OCI-LY1 (cell line): Measurements from ENCODE around the gene KIF17.
A peak's percentile ranks its signal among the peaks of the same experiment; 100 is the strongest.

ENCODE experiments used
- H2AFZ ChIP-seq: fragments of 200-600 bp; sonication (generic), shearing (Covaris generic); 2 replicates; pipeline ENCODE4 v1.6.0; 2014; ENCODE audit warnings: antibody characterized with exemption, mild to moderate bottlenecking, low read length
- H3F3A ChIP-seq: fragments of 200-600 bp; sonication (generic), shearing (Covaris generic); 2 replicates; pipeline ENCODE4 v1.6.0; 2014; ENCODE audit warnings: mild to moderate bottlenecking, antibody characterized with exemption, low read length, moderate library complexity; ENCODE audit not compliant: insufficient read depth
- H3K27ac ChIP-seq: fragments of 200-600 bp; sonication (generic); 2 replicates; pipeline ENCODE4 v1.5.1; 2014; ENCODE audit warnings: low read length, mixed run types, mild to moderate bottlenecking, low read depth; ENCODE audit not compliant: poor library complexity, severe bottlenecking
- H3K27me3 ChIP-seq: fragments of 200-600 bp; sonication (generic); 2 replicates; pipeline ENCODE4 v1.6.0; 2014; ENCODE audit warnings: antibody characterized with exemption, mild to moderate bottlenecking, low read length, moderate library complexity; ENCODE audit not compliant: insufficient read depth
- H3K36me3 ChIP-seq: fragments of 200-600 bp; sonication (generic); 2 replicates; pipeline ENCODE4 v1.6.1; 2014; ENCODE audit warnings: mild to moderate bottlenecking, antibody characterized with exemption, low read length, moderate library complexity, mixed read lengths; ENCODE audit not compliant: insufficient read depth
- H3K4me1 ChIP-seq: fragments of 200-600 bp; sonication (generic); 2 replicates; pipeline ENCODE4 v1.5.1; 2014; ENCODE audit warnings: mild to moderate bottlenecking, low read length, moderate library complexity; ENCODE audit not compliant: insufficient read depth, severe bottlenecking
- H3K4me2 ChIP-seq: fragments of 200-600 bp; sonication (generic), shearing (Covaris generic); 2 replicates; pipeline ENCODE4 v1.6.1; 2014; ENCODE audit warnings: low read length
- H3K4me3 ChIP-seq: fragments of 200-600 bp; sonication (generic); 2 replicates; pipeline ENCODE4 v1.5.1; 2014; ENCODE audit warnings: low read length, low read depth, mild to moderate bottlenecking, mixed read lengths; ENCODE audit not compliant: poor library complexity, severe bottlenecking
- H3K79me2 ChIP-seq: fragments of 200-600 bp; shearing (Covaris generic); 2 replicates; pipeline ENCODE4 v1.6.1; 2016; ENCODE audit warnings: mixed run types, low read length, mixed read lengths; ENCODE audit not compliant: insufficient read depth
- H3K9ac ChIP-seq: fragments of 200-600 bp; sonication (generic), shearing (Covaris generic); 2 replicates; pipeline ENCODE4 v1.6.1; 2014; ENCODE audit warnings: mild to moderate bottlenecking, low read length, mixed read lengths
- H3K9me2 ChIP-seq: fragments of 200-600 bp; sonication (generic), shearing (Covaris generic); 2 replicates; pipeline ENCODE4 v1.6.1; 2014; ENCODE audit warnings: low read depth, mild to moderate bottlenecking, low read length, mixed read lengths
- H3K9me3 ChIP-seq: fragments of 200-600 bp; shearing (Covaris generic); 2 replicates; pipeline ENCODE4 v1.6.1; 2014; ENCODE audit warnings: low read length, mixed read lengths
- H4K20me1 ChIP-seq: fragments of 200-600 bp; sonication (generic), shearing (Covaris generic); 2 replicates; pipeline ENCODE4 v1.6.0; 2016; ENCODE audit warnings: mild to moderate bottlenecking, low read length; ENCODE audit not compliant: insufficient read depth
- CTCF ChIP-seq: fragments of 200-600 bp; sonication (generic), shearing (Covaris generic); IDR thresholded peaks from 2 replicates; pipeline ENCODE4 v1.5.1; 2017; ENCODE audit warnings: mild to moderate bottlenecking, antibody characterized with exemption, low read length, moderate library complexity, mixed read lengths
- EZH2 ChIP-seq: fragments of 200-600 bp; sonication (generic), shearing (Covaris generic); IDR thresholded peaks from 2 replicates; pipeline ENCODE4 v1.8.0; 2017; ENCODE audit warnings: borderline replicate concordance, mixed run types, mild to moderate bottlenecking, antibody characterized with exemption, low read length, moderate library complexity, mixed read lengths

KIF17 gene

GRCh38 chr1:20643080-20643479, 74.7 kb downstream of the KIF17 start:
- Histone ChIP-seq H3F3A (no peaks in the 10 kb centered on the region), H3K4me3 (no peak overlapping the region), H3K79me2 (no peaks in the 10 kb centered on the region), H3K4me2 (no peak overlapping the region), H3K9me2 (no peaks in the 10 kb centered on the region), H3K4me1 (no peaks in the 10 kb centered on the region), H2AFZ (no peak overlapping the region), H3K9ac (no peak overlapping the region), H3K27ac (no peak overlapping the region), H3K27me3 (no peaks in the 10 kb centered on the region; the same call in 1 of the 2 replicates), H3K36me3 (peaks cover under 1% of the 10 kb centered on the region; the same call in 1 of the 2 replicates), H4K20me1 (no peaks in the 10 kb centered on the region), H3K9me3 (no peaks in the 10 kb centered on the region)
- TF ChIP-seq EZH2 (no peak), CTCF (no peak)

- H3K9me3 ChIP-seq: no peaks in the 10 kb centered on the region
- H3K9ac ChIP-seq: no peak overlapping the region
- no peaks in the 10 kb centered on the region for H3K36me3 ChIP-seq
Observed at GRCh38 chr1:20641975-20642374, 75.8 kb downstream of the KIF17 start.

GRCh38 chr1:20640183-20640597, 77.6 kb downstream of the KIF17 start:
- no peak for TF ChIP-seq EZH2
- TF ChIP-seq CTCF: peak; percentile 83
- no peak overlapping the region for H3K4me2 ChIP-seq

More at GRCh38 chr1:20641975-20642374, 75.8 kb downstream of the KIF17 start:
- TF ChIP-seq EZH2 (no peak), CTCF (no peak)
- Histone ChIP-seq H3K27me3 (no peaks in the 10 kb centered on the region; the same call in 1 of the 2 replicates), H3K27ac (no peak overlapping the region), H3K4me2 (no peak overlapping the region), H3K4me3 (no peak overlapping the region), H3K4me1 (no peaks in the 10 kb centered on the region), H4K20me1 (no peaks in the 10 kb centered on the region), H3K79me2 (no peaks in the 10 kb centered on the region), H3K9me2 (no peaks in the 10 kb centered on the region), H3F3A (no peaks in the 10 kb centered on the region), H2AFZ (no peak overlapping the region)

More at GRCh38 chr1:20640183-20640597, 77.6 kb downstream of the KIF17 start:
- H3K36me3 ChIP-seq: no peaks in the 10 kb centered on the region
- no peaks in the 10 kb centered on the region for H4K20me1 ChIP-seq
- no peaks in the 10 kb centered on the region for H3K79me2 ChIP-seq
- no peaks in the 10 kb centered on the region for H3K4me1 ChIP-seq
- no peaks in the 10 kb centered on the region for H3K9me3 ChIP-seq
- H3K9me2 ChIP-seq: no peaks in the 10 kb centered on the region
- H3F3A ChIP-seq: no peaks in the 10 kb centered on the region
- no peak overlapping the region for H3K27ac ChIP-seq
- no peaks in the 10 kb centered on the region; the same call in 1 of the 2 replicates for H3K27me3 ChIP-seq
- no peak overlapping the region for H3K4me3 ChIP-seq
- H3K9ac ChIP-seq: no peak overlapping the region
- no peak overlapping the region for H2AFZ ChIP-seq
